Endothelial cell of umbilical vein (primary cell): ENCODE measurements around the gene TREM2.
"Not testable (repeated sequence)": the region's sequence is repeated elsewhere in the genome, so short reads cannot be mapped to it uniquely, and the experiment has no call there.

Experiments
- EZH2 ChIP-seq: IDR thresholded peaks from 2 replicates; pipeline ENCODE4 v1.6.1; 2012; ENCODE audit warnings: borderline replicate concordance, low read depth, mild to moderate bottlenecking, moderate library complexity, low read length, inconsistent platforms; ENCODE audit not compliant: severe bottlenecking
- FOS ChIP-seq: IDR thresholded peaks from 2 replicates; pipeline ENCODE4 v1.6.1; 2011; ENCODE audit warnings: mild to moderate bottlenecking, low read length, moderate library complexity, borderline replicate concordance; ENCODE audit not compliant: insufficient read depth
- GATA2 ChIP-seq: IDR thresholded peaks from 2 replicates; pipeline ENCODE4 v1.7.0; 2011; ENCODE audit warnings: low read depth, mild to moderate bottlenecking, moderate library complexity, mixed read lengths, low read length; ENCODE audit not compliant: insufficient read length, insufficient read depth
- JUN ChIP-seq: IDR thresholded peaks from 2 replicates; pipeline ENCODE4 v1.6.1; 2011; ENCODE audit warnings: borderline replicate concordance, low read depth; ENCODE audit not compliant: insufficient read length, insufficient read depth
- MYC ChIP-seq: IDR thresholded peaks from one replicate; pipeline ENCODE4 v1.6.1; 2011; ENCODE audit warnings: mild to moderate bottlenecking, low read depth, low read length
- POLR2A ChIP-seq: IDR thresholded peaks from 2 replicates; pipeline ENCODE4 v1.6.1; 2012; ENCODE audit warnings: low read depth, mild to moderate bottlenecking, control low read depth, low read length
- POLR2AphosphoS5 ChIP-seq: IDR thresholded peaks from 2 replicates; pipeline ENCODE4 v1.6.1; 2012; ENCODE audit warnings: low read depth, mild to moderate bottlenecking, control low read depth, low read length, moderate library complexity; ENCODE audit not compliant: insufficient read depth
- TF ChIP-seq, protein P1 (sequence below), 2 donors: IDR thresholded peaks; 1 replicate in 1 of 2; 2 replicates in 1 of 2; pipeline ENCODE4 v1.5.1; 2011; ENCODE audit warnings: low read length in 2 of 2, mild to moderate bottlenecking in 2 of 2, moderate library complexity in 2 of 2, control low read depth in 1 of 2, inconsistent platforms in 1 of 2, low read depth in 1 of 2; ENCODE audit not compliant: insufficient read depth in 1 of 2; ENCODE audit errors: extremely low read depth in 1 of 2
- TF ChIP-seq, protein P2 (sequence below): IDR thresholded peaks from 2 replicates; pipeline ENCODE4 v1.6.1; 2011; ENCODE audit not compliant: insufficient read depth, insufficient read length

DNA sequence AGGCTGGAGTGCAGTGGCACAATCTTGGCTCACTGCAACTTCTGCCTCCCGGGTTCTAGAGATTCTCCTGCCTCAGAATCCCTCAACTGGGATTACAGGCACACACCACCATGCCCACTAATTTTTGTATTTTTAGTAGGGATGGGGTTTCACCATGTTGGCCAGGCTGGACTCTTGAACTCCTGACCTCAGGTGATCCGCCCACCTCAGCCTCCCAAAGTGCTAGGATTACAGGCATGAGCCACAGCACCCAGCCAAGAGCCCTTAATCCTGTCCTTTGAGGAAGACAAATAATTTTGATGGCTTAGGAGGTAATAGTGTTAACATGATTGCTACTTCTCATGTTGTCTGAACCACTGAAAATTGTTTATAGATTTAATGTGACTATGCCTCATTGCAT lies 47.9 kb downstream of the TREM2 start:
- TF ChIP-seq MYC, POLR2A, EZH2, POLR2AphosphoS5, GATA2, JUN, FOS: not testable (repeated sequence)
- TF ChIP-seq, protein P1, sequence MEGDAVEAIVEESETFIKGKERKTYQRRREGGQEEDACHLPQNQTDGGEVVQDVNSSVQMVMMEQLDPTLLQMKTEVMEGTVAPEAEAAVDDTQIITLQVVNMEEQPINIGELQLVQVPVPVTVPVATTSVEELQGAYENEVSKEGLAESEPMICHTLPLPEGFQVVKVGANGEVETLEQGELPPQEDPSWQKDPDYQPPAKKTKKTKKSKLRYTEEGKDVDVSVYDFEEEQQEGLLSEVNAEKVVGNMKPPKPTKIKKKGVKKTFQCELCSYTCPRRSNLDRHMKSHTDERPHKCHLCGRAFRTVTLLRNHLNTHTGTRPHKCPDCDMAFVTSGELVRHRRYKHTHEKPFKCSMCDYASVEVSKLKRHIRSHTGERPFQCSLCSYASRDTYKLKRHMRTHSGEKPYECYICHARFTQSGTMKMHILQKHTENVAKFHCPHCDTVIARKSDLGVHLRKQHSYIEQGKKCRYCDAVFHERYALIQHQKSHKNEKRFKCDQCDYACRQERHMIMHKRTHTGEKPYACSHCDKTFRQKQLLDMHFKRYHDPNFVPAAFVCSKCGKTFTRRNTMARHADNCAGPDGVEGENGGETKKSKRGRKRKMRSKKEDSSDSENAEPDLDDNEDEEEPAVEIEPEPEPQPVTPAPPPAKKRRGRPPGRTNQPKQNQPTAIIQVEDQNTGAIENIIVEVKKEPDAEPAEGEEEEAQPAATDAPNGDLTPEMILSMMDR (IDR thresholded peaks at IDR 0.05; ENCODE audit: extremely low read depth in 1 of 2, insufficient read depth in 1 of 2, low read depth in 1 of 2, low read length in 2 of 2), result not testable (repeated sequence)
- TF ChIP-seq, protein P2, sequence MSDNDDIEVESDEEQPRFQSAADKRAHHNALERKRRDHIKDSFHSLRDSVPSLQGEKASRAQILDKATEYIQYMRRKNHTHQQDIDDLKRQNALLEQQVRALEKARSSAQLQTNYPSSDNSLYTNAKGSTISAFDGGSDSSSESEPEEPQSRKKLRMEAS, result not testable (repeated sequence)
